Gastroesophageal sphincter (tissue), 4 donors: ENCODE measurements around the gene TFR2. TPM values are rescaled to one million over a fixed set of nuclear protein-coding genes. Genes with fewer than 3 reads are reported as not detected.

ENCODE experiments used
- ATAC-seq: fragments of 150-250 bp; one replicate; pipeline ENCODE4 v1.9.1; 2016; ENCODE audit warnings: mild to moderate bottlenecking, moderate library complexity
- H3K27ac ChIP-seq, 4 donors: fragments of 200-600 bp; sonication (generic) in 3 of 4; 1 replicate in 3 of 4; 2 replicates in 1 of 4; pipeline ENCODE4 v1.5.1; 2016 to 2019
- H3K27me3 ChIP-seq: fragments of 200-600 bp; sonication (generic); one replicate; pipeline ENCODE4 v1.5.1; 2019
- H3K36me3 ChIP-seq, 2 donors: fragments of 200-600 bp; sonication (generic); one replicate each; pipeline ENCODE4 v1.5.1; 2019; ENCODE audit warnings: control low read depth in 1 of 2
- H3K4me1 ChIP-seq, 3 donors: fragments of 200-600 bp; sonication (generic); 1 replicate in 2 of 3; 2 replicates in 1 of 3; pipeline ENCODE4 v1.5.1; 2016 to 2019; ENCODE audit warnings: control low read depth in 2 of 3
- H3K4me3 ChIP-seq, 2 donors: fragments of 200-600 bp; sonication (generic); one replicate each; pipeline ENCODE4 v1.5.1; 2019; ENCODE audit warnings: mild to moderate bottlenecking in 1 of 2, moderate library complexity in 1 of 2
- H3K9me3 ChIP-seq, 3 donors: fragments of 200-600 bp; sonication (generic); one replicate each; pipeline ENCODE4 v1.5.1; 2017 to 2019; ENCODE audit warnings: control low read depth in 2 of 3
- EP300 ChIP-seq: sonication (generic); formaldehyde crosslinking; IDR thresholded peaks from one replicate; pipeline ENCODE4 v1.6.1; 2017; ENCODE audit warnings: antibody characterized with exemption, mild to moderate bottlenecking
- POLR2A ChIP-seq, 2 donors: fragments of 450-650 bp; IDR thresholded peaks; one replicate each; pipeline ENCODE4 v1.6.1; 2017; ENCODE audit warnings: antibody characterized with exemption in 2 of 2, mild to moderate bottlenecking in 2 of 2, moderate library complexity in 1 of 2
- POLR2AphosphoS5 ChIP-seq: sonication (generic); formaldehyde crosslinking; IDR thresholded peaks from one replicate; pipeline ENCODE4 v1.6.1; 2017; ENCODE audit warnings: antibody characterized with exemption
- WGBS, 2 donors: methylation state at CpG; one replicate each; pipeline ENCODE4 v1.1.5; 2018; ENCODE audit warnings: low coverage in 1 of 2; 5-methylcytosine and 5-hydroxymethylcytosine counted together
- total RNA-seq, 4 donors: library from RNA; depleted of rRNA; stranded (reverse); fragments of >200 nt; gene quantifications; one replicate each; pipeline ENCODE4 v1.1.0, GENCODE V29; 2016
- TF ChIP-seq, protein P1 (sequence below), 4 experiments: fragments of 200-600 bp in 2 of 4; fragments of 450-650 bp in 2 of 4; sonication (generic) in 1 of 4; IDR thresholded peaks; one replicate each; pipeline ENCODE4 v1.5.1; 2017 to 2019; ENCODE audit warnings: antibody characterized with exemption in 4 of 4, mild to moderate bottlenecking in 2 of 4, moderate library complexity in 2 of 4

The TFR2 gene
- total RNA-seq, 4 donors from 2014 or later: 1.6 TPM; not detected in 3

DNA sequence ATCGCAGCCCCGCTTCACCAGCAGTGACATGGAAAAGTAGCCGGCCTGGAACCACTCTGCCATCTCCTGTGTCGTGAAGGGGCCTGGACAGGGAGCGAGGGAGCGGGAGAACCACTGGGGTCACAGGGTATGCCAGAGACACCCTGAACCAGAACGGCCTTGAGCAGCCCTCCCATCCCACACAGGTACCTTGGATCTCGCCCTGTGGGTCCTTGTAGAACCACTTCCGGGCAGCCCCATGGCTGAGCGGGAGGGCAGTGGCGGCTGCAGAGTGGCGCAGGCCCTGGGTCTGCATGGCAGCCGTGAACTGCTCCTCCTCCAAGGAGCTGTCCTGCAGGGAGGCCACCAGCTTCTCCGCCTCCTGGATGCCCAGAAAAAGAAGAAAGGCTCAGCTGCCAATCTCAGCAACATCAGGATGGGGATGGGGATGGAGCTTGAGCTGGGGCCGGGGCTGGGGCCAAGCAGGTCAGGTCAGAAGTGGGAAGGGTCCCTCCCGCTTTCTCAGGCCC, 43.2 kb upstream of the TFR2 start:
- H3K9me3 ChIP-seq: no peaks in the 10 kb centered on the region
- 80% methylated on average over 1 of the region's 16 CpGs; no CpG with 5 or more reads in 1 of the 2 donors for WGBS, 2 donors
- H3K27ac ChIP-seq: no peak overlapping the region
- no peaks in the 10 kb centered on the region for H3K27me3 ChIP-seq
- no peak for ATAC-seq
- TF ChIP-seq POLR2AphosphoS5 (no peak), EP300 (no peak), POLR2A (IDR thresholded peaks at IDR 0.05) (no peak)
- TF ChIP-seq, protein P1, sequence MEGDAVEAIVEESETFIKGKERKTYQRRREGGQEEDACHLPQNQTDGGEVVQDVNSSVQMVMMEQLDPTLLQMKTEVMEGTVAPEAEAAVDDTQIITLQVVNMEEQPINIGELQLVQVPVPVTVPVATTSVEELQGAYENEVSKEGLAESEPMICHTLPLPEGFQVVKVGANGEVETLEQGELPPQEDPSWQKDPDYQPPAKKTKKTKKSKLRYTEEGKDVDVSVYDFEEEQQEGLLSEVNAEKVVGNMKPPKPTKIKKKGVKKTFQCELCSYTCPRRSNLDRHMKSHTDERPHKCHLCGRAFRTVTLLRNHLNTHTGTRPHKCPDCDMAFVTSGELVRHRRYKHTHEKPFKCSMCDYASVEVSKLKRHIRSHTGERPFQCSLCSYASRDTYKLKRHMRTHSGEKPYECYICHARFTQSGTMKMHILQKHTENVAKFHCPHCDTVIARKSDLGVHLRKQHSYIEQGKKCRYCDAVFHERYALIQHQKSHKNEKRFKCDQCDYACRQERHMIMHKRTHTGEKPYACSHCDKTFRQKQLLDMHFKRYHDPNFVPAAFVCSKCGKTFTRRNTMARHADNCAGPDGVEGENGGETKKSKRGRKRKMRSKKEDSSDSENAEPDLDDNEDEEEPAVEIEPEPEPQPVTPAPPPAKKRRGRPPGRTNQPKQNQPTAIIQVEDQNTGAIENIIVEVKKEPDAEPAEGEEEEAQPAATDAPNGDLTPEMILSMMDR (IDR thresholded peaks at IDR 0.05): no peak
- peaks cover 0 to 48% (median 16%) of the 10 kb centered on the region in 3 donors for H3K4me1 ChIP-seq
- peaks cover 0 to 98% of the 10 kb centered on the region in 2 donors for H3K36me3 ChIP-seq
- no peak overlapping the region for H3K4me3 ChIP-seq

DNA sequence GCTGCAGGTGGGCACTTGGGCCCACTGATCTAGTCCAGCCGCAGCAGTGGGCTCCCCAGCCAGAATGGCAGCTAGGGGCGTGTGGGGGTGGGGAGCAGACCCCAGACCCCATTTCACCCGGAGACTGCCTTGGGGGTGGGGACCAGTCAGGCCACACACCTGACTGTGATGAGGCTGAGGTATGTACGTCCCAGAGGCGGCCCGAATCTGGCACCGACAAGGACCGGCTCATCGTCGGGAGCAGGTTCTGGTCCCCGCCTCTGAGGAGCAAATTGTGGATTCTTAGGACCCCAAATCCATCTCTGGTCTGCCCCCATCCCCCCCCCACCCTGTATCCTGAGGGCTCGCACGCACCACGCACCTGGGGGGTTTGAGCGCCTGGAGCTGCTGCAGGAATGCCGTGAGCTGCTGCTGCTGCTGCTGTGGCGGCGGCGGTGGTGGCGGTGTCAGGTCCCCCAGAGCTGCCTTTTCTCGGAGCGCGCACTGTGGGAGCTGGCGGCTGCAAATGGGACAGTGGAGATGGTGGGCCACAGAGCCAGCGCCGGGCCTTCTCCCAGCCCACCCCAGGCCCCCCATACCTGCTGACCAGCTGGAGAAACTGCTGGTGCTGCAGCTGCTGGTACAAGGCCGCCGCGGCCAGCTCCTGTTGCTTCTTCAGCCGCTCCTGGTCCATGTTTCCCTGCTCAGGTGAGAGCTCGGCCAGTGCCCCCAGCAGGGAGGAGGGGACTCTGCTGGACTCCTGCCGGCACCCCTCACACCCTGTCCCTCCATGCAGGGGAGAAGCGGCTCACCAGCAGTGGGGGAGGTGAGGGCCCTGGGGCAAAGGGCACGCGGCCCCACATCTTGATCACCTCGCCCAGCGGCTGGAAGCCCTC, 42.5 kb upstream of the TFR2 start:
- H3K9me3 ChIP-seq: no peaks in the 10 kb centered on the region
- WGBS, 2 donors: no CpG with 5 or more reads among the region's 37 CpGs
- no peaks in the 10 kb centered on the region for H3K27me3 ChIP-seq
- no peak overlapping the region for H3K27ac ChIP-seq
- H3K4me3 ChIP-seq: no peak overlapping the region
- no peak for ATAC-seq
- H3K4me1 ChIP-seq: peaks cover 0 to 48% (median 17%) of the 10 kb centered on the region in 3 donors
- TF ChIP-seq POLR2A (IDR thresholded peaks at IDR 0.05): no peak
- no peak for TF ChIP-seq EP300
- TF ChIP-seq POLR2AphosphoS5: no peak
- TF ChIP-seq, protein P1 (IDR thresholded peaks at IDR 0.05): no peak
- peaks cover 0 to 98% of the 10 kb centered on the region in 2 donors for H3K36me3 ChIP-seq

DNA sequence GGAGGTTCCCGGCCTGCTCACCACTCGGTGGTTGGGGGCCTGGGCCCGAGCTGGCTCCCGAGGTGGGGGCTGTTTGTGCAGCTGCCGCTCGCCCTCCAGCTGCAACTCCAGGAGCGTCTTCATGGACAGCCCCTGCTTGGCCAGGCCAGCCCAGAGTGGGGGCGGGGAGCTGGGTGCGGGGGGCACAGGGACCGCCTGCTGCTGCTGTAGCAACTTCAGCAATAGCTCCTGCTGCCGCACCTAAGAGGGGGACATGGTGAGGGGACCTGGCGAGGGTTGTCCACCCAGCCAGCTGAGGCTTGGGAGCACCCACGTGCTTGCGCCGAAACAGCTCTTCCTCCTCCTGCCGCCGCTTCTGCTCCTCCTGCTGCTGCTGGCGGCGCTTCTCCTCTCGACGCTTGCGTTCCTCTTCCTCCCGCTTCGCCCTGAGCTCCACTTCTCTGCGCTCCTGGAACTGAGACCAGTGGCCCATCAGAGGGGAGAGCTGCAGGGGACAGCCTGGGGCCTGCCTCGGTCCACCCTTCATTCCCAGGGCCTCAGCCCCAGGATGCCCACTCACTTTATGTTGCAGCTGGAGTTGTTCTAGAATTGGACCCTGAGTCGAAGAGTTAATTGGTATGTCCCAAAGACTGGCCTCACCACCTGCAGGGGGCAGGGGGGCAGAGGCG, 41.8 kb upstream of the TFR2 start:
- no peak for ATAC-seq
- H3K27ac ChIP-seq: peak overlapping the region in 2 of 4 donors; percentile 35 to 99
- no peaks in the 10 kb centered on the region for H3K27me3 ChIP-seq
- H3K36me3 ChIP-seq: peaks cover 0 to 98% of the 10 kb centered on the region in 2 donors
- peaks cover 0 to 47% (median 17%) of the 10 kb centered on the region in 3 donors for H3K4me1 ChIP-seq
- H3K9me3 ChIP-seq: no peaks in the 10 kb centered on the region
- TF ChIP-seq POLR2A (IDR thresholded peaks at IDR 0.05): no peak
- TF ChIP-seq, protein P1 (IDR thresholded peaks at IDR 0.05): no peak
- no peak for TF ChIP-seq POLR2AphosphoS5
- TF ChIP-seq EP300: no peak
- H3K4me3 ChIP-seq: no peak overlapping the region
- 83% methylated on average over 13 of the region's 28 CpGs; no CpG with 5 or more reads in 1 of the 2 donors for WGBS, 2 donors

DNA sequence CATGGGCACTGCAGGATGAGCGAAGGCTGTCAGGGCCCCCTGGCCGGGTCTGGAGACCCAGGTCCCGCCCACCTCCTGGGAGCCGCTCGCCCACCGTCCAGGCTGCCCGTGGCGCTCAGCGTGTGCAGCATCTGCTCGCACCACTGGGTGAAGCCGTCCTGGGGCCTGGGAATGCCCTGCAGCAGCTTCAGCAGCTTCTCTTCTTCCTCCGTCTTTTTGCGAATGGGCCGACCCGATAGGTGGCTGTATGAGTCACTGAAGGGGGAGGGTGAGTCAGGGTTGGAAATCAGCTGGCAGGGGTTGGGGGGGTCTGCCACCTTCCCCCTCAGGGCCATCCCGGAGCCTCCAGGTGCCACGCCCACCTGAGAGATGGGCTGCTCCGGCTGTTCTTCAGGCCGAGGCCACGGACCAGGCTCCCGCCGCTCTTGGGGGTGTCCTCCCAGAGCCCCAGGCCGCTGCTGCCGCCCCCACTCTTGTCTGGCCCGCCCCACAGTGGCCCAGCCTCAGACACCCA, 40.9 kb upstream of the TFR2 start:
- no peaks in the 10 kb centered on the region for H3K9me3 ChIP-seq
- ATAC-seq: no peak
- WGBS, 2 donors: no CpG with 5 or more reads among the region's 25 CpGs
- TF ChIP-seq POLR2A (IDR thresholded peaks at IDR 0.05): no peak
- no peak for TF ChIP-seq POLR2AphosphoS5
- TF ChIP-seq, protein P1 (IDR thresholded peaks at IDR 0.05): no peak
- TF ChIP-seq EP300: no peak
- H3K27ac ChIP-seq: peak overlapping the region in 2 of 4 donors; percentile 35 to 99
- H3K4me3 ChIP-seq: no peak overlapping the region
- peaks cover 0 to 98% of the 10 kb centered on the region in 2 donors for H3K36me3 ChIP-seq
- no peaks in the 10 kb centered on the region for H3K27me3 ChIP-seq
- H3K4me1 ChIP-seq: peaks cover 0 to 47% (median 16%) of the 10 kb centered on the region in 3 donors
